Neural cell (in vitro differentiated cells): ENCODE data around the gene TMCO4. TPM values are rescaled to one million over a fixed set of nuclear protein-coding genes. Genes with fewer than 3 reads are reported as not detected.
A peak's percentile ranks its signal among the peaks of the same experiment; 100 is the strongest.

Experiments
- H2AFZ ChIP-seq: fragments of 200-600, 300-800 bp; sonication (generic), shearing (Covaris generic); 2 replicates; pipeline ENCODE4 v1.6.0; 2014; ENCODE audit warnings: low read depth, mild to moderate bottlenecking, antibody characterized with exemption, low read length, moderate library complexity
- H3F3A ChIP-seq: fragments of 200-600 bp; shearing (Covaris generic); 2 replicates; pipeline ENCODE4 v1.6.1; 2016; ENCODE audit warnings: mild to moderate bottlenecking, moderate library complexity, mixed read lengths, antibody characterized with exemption, low read length; ENCODE audit not compliant: insufficient read depth, poor library complexity, severe bottlenecking
- H3K27ac ChIP-seq: fragments of 200-600, 300-800 bp; sonication (generic), shearing (Covaris generic); 2 replicates; pipeline ENCODE4 v1.5.1; 2014; ENCODE audit warnings: mild to moderate bottlenecking, low read length, moderate library complexity
- H3K27me3 ChIP-seq: fragments of 300-800, 200-600 bp; sonication (generic), shearing (Covaris generic); 2 replicates; pipeline ENCODE4 v1.6.0; 2014; ENCODE audit warnings: mild to moderate bottlenecking, low read depth, low read length, moderate library complexity; ENCODE audit not compliant: insufficient read depth
- H3K36me3 ChIP-seq: fragments of 300-800, 200-600 bp; sonication (generic), shearing (Covaris generic); 2 replicates; pipeline ENCODE4 v1.5.1; 2014; ENCODE audit warnings: mild to moderate bottlenecking, antibody characterized with exemption, low read length, moderate library complexity; ENCODE audit not compliant: insufficient read depth
- H3K4me2 ChIP-seq: fragments of 300-800, 200-600 bp; sonication (generic), shearing (Covaris generic); 2 replicates; pipeline ENCODE4 v1.6.0; 2014; ENCODE audit warnings: mild to moderate bottlenecking, low read length
- H3K4me3 ChIP-seq: fragments of 300-800, 200-600 bp; sonication (generic), shearing (Covaris generic); 2 replicates; pipeline ENCODE4 v1.5.1; 2014; ENCODE audit warnings: mild to moderate bottlenecking, low read length, moderate library complexity
- H3K79me2 ChIP-seq: fragments of 200-600 bp; shearing (Covaris generic); replicated peaks from 2 replicates; pipeline ENCODE4 v1.6.0; 2014; ENCODE audit warnings: mild to moderate bottlenecking, low read length, moderate library complexity; ENCODE audit not compliant: insufficient read depth
- H3K9ac ChIP-seq: fragments of 300-800, 200-600 bp; sonication (generic), shearing (Covaris generic); 2 replicates; pipeline ENCODE4 v1.6.1; 2016; ENCODE audit warnings: mild to moderate bottlenecking, low read length, mixed read lengths
- H3K9me2 ChIP-seq: fragments of 200-600 bp; shearing (Covaris generic); 2 replicates; pipeline ENCODE4 v1.6.1; 2016; ENCODE audit warnings: mild to moderate bottlenecking, low read length, mixed read lengths; ENCODE audit not compliant: insufficient read depth
- H3K9me3 ChIP-seq: fragments of 200-600, 300-800 bp; sonication (generic), shearing (Covaris generic); 2 replicates; pipeline ENCODE4 v1.6.1; 2016; ENCODE audit warnings: mild to moderate bottlenecking, mixed run types, low read length, moderate library complexity, mixed read lengths
- H4K20me1 ChIP-seq: fragments of 200-600 bp; shearing (Covaris generic); 2 replicates; pipeline ENCODE4 v1.6.1; 2016; ENCODE audit warnings: mild to moderate bottlenecking, mixed run types; ENCODE audit not compliant: insufficient read depth
- EP300 ChIP-seq: fragments of 450-650 bp; conservative IDR thresholded peaks from 2 replicates; pipeline ENCODE4 v1.6.1; 2014; ENCODE audit warnings: antibody characterized with exemption, mild to moderate bottlenecking, moderate library complexity; ENCODE audit not compliant: poor library complexity, severe bottlenecking
- EZH2 ChIP-seq: fragments of 200-600, 300-800 bp; shearing (Covaris generic), sonication (generic); IDR thresholded peaks from 2 replicates; pipeline ENCODE4 v1.6.1; 2014; ENCODE audit warnings: antibody characterized with exemption, low read length, borderline replicate concordance, mild to moderate bottlenecking; ENCODE audit not compliant: insufficient read depth, poor library complexity, severe bottlenecking
- MXI1 ChIP-seq: fragments of 450-650 bp; conservative IDR thresholded peaks from 2 replicates; pipeline ENCODE4 v1.6.1; 2014; ENCODE audit warnings: antibody characterized with exemption, mild to moderate bottlenecking; ENCODE audit not compliant: poor library complexity, severe bottlenecking
- POLR2AphosphoS5 ChIP-seq: IDR thresholded peaks from 2 replicates; pipeline ENCODE4 v1.6.1; 2012
- RAD21 ChIP-seq: fragments of 450-650 bp; conservative IDR thresholded peaks from 2 replicates; pipeline ENCODE4 v1.6.1; 2014; ENCODE audit warnings: antibody characterized with exemption, mild to moderate bottlenecking, moderate library complexity
- REST ChIP-seq: IDR thresholded peaks from 2 replicates; pipeline ENCODE4 v1.6.1; 2012; ENCODE audit warnings: borderline replicate concordance
- SMC3 ChIP-seq: fragments of 450-650 bp; conservative IDR thresholded peaks from 2 replicates; pipeline ENCODE4 v1.6.1; 2014; ENCODE audit warnings: antibody characterized with exemption, mild to moderate bottlenecking, moderate library complexity; ENCODE audit not compliant: poor library complexity
- TAF1 ChIP-seq: IDR thresholded peaks from 2 replicates; pipeline ENCODE4 v1.6.1; 2012; ENCODE audit warnings: low read depth
- polyA plus RNA-seq: library from polyadenylated mRNA; depleted of rRNA; stranded (reverse); fragments of >200 nt; gene quantifications from 2 replicates; pipeline ENCODE4 v1.2.3, GENCODE V29; 2014
- TF ChIP-seq, protein P1 (sequence below): fragments of 450-650 bp; IDR thresholded peaks from 2 replicates; pipeline ENCODE4 v1.5.1; 2014; ENCODE audit warnings: antibody characterized with exemption, mild to moderate bottlenecking, moderate library complexity; ENCODE audit not compliant: poor library complexity, severe bottlenecking

TMCO4 gene
- polyA plus RNA-seq, 1 donor from 2014 or later, result not detected

DNA sequence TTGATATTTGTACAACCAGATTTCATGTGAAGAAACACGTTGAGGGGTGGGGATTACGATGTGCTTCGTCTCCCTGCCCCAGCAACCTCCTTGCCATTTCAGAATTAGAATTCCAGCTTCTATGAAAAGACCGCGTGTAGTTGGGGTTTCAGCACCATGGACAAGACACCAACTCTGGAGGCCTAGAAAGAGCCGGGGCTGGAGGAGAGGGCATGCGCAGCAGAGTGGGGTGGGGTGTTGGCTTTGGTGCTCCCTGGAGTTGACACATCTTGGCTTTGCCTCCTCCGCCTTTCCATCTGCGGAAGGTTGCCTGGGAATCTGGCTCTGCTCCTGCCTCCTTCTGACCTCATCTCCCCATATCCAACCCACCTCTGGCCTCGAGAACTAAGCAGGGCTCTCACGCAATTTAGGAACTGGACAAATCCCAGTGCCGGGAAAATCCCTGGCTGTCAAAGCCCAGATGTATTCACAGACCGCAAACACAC lies 123.2 kb downstream of the TMCO4 start:
- Histone ChIP-seq H3K9ac (no peak overlapping the region), H4K20me1 (no peaks in the 10 kb centered on the region), H3K9me3 (no peaks in the 10 kb centered on the region), H3K27ac (no peak overlapping the region), H3K4me2 (no peak overlapping the region), H3F3A (no peaks in the 10 kb centered on the region), H3K79me2 (no peaks in the 10 kb centered on the region), H3K9me2 (no peaks in the 10 kb centered on the region), H2AFZ (no peak overlapping the region), H3K36me3 (no peaks in the 10 kb centered on the region), H3K27me3 (peaks cover 11% of the 10 kb centered on the region), H3K4me3 (no peak overlapping the region)
- TF ChIP-seq REST, result peak; percentile 56
- TF ChIP-seq POLR2AphosphoS5, result no peak

- no peaks in the 10 kb centered on the region for H3K36me3 ChIP-seq
- H3K27ac ChIP-seq, result no peak overlapping the region
- no peak for TF ChIP-seq POLR2AphosphoS5
- no peak for TF ChIP-seq MXI1
- TF ChIP-seq, protein P1, sequence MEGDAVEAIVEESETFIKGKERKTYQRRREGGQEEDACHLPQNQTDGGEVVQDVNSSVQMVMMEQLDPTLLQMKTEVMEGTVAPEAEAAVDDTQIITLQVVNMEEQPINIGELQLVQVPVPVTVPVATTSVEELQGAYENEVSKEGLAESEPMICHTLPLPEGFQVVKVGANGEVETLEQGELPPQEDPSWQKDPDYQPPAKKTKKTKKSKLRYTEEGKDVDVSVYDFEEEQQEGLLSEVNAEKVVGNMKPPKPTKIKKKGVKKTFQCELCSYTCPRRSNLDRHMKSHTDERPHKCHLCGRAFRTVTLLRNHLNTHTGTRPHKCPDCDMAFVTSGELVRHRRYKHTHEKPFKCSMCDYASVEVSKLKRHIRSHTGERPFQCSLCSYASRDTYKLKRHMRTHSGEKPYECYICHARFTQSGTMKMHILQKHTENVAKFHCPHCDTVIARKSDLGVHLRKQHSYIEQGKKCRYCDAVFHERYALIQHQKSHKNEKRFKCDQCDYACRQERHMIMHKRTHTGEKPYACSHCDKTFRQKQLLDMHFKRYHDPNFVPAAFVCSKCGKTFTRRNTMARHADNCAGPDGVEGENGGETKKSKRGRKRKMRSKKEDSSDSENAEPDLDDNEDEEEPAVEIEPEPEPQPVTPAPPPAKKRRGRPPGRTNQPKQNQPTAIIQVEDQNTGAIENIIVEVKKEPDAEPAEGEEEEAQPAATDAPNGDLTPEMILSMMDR, result no peak
- no peak for TF ChIP-seq REST
- TF ChIP-seq RAD21, result no peak
- TF ChIP-seq EZH2, result no peak
- TF ChIP-seq SMC3, result no peak
- no peak for TF ChIP-seq TAF1
- no peak for TF ChIP-seq EP300
- no peak overlapping the region for H3K4me2 ChIP-seq
- H2AFZ ChIP-seq, result no peak overlapping the region
- H3F3A ChIP-seq, result no peaks in the 10 kb centered on the region
- H3K79me2 ChIP-seq, result no peaks in the 10 kb centered on the region
- no peaks in the 10 kb centered on the region for H4K20me1 ChIP-seq
- no peaks in the 10 kb centered on the region for H3K9me2 ChIP-seq
- H3K9me3 ChIP-seq, result no peaks in the 10 kb centered on the region
- H3K4me3 ChIP-seq, result no peak overlapping the region
- peaks cover 11% of the 10 kb centered on the region for H3K27me3 ChIP-seq
- H3K9ac ChIP-seq, result no peak overlapping the region
Observed at GRCh38 chr1:19675797-19676196, 123.9 kb downstream of the TMCO4 start.
